Fibroblast of pulmonary artery (primary cell): ENCODE data around the gene POLR3B.

Experiments used
- DNase-seq: peaks from one replicate; pipeline ENCODE4 v3.0.0-alpha.2; 2010; ENCODE audit warnings: low read depth
- H3K4me3 ChIP-seq: replicated peaks from 2 replicates; pipeline ENCODE4 v1.5.1; 2011; ENCODE audit warnings: low read depth, mild to moderate bottlenecking, control low read depth, low read length, moderate library complexity
- TF ChIP-seq, protein P1 (sequence below): IDR thresholded peaks from 2 replicates; pipeline ENCODE4 v1.5.1; 2011; ENCODE audit warnings: mild to moderate bottlenecking, control low read depth, low read length, inconsistent platforms; ENCODE audit errors: missing control alignments

POLR3B gene

DNA sequence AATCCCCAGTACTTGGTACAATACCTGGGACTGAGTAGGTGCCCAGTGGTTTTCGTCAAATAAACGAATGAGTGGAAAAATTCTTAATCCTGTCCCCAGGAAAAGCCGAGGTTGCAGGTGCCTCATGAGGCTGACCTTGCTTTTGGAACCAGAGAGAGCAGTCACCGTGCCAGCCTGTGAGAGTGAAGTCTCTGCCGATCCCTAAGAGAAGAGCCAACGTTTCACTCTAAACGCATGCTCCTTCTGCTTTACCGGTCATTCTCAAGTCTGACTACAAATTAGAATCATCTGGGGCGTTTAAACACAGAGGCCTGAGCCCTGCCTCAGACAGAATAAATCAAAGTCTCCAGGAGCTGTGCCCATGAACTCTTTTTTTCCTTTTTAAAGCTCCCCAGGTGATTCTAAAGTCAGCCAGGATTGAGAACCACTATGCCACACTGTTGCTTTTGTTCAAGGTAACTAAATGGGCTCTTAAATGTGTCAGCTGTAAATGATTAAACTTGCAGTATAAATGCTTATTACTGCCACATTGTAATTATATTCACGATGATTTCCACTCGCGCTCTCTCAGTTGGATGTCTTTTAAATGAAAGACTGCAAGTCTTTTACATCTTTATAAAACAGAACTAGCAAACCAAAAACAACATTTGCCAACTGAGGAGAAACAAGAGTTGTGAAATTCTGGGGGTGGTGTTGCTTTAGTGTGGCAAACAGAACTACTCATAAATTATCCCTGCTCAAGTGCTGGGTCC is 28.1 kb upstream of the POLR3B start:
- no peak for DNase-seq

GRCh38 chr12:106331599-106331998 is 25.9 kb upstream of the POLR3B start:
- H3K4me3 ChIP-seq, result no peak overlapping the region
- TF ChIP-seq, protein P1, sequence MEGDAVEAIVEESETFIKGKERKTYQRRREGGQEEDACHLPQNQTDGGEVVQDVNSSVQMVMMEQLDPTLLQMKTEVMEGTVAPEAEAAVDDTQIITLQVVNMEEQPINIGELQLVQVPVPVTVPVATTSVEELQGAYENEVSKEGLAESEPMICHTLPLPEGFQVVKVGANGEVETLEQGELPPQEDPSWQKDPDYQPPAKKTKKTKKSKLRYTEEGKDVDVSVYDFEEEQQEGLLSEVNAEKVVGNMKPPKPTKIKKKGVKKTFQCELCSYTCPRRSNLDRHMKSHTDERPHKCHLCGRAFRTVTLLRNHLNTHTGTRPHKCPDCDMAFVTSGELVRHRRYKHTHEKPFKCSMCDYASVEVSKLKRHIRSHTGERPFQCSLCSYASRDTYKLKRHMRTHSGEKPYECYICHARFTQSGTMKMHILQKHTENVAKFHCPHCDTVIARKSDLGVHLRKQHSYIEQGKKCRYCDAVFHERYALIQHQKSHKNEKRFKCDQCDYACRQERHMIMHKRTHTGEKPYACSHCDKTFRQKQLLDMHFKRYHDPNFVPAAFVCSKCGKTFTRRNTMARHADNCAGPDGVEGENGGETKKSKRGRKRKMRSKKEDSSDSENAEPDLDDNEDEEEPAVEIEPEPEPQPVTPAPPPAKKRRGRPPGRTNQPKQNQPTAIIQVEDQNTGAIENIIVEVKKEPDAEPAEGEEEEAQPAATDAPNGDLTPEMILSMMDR, result no peak
- no peak for DNase-seq

More for the DNA sequence above, 28.1 kb upstream of the POLR3B start:
- TF ChIP-seq, protein P1, result no peak
- no peak overlapping the region for H3K4me3 ChIP-seq

- TF ChIP-seq, protein P1, result no peak
- no peak overlapping the region for H3K4me3 ChIP-seq
- no peak for DNase-seq
These were observed 25.0 kb upstream of the POLR3B start for GRCh38 chr12:106332536-106332935.

DNA sequence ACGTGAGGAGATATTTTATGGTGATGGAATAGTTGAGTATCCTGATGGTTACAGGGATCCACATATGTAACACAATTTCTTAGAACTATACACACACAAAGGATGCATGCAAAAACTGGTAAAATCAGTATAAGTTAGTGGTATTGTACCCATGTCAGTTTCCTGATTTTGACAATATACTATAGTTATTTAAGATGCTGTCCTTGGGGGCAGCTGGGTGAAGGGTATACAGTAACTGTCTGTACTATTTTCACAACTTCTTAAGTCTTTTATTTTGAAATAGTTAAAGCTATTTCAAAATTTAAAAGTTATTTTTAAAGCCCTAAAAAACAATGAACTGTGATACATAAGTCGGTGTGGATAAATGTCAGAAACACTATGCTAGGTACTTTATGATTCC is 24.5 kb upstream of the POLR3B start:
- TF ChIP-seq, protein P1, result no peak
- DNase-seq, result no peak
- H3K4me3 ChIP-seq, result no peak overlapping the region

DNA sequence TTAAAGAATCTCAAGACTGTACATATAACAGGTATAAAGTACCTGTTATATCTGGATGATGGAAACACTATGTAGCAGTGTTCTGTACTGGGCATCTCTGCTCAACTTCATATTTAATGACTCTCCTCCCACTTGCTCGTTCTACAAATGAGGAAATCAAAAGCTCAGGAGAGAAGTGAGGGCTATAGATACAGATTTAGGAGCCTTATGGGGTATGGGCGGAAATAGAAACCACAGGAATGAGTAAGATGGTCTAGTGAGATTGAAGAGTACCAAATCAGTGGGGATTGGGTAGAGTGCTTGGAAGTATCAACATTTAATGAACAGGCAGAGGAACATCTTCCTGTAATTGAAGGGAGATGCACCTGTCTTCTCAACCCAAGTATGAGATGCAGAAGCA is 23.8 kb upstream of the POLR3B start:
- DNase-seq, result no peak
- H3K4me3 ChIP-seq, result no peak overlapping the region
- TF ChIP-seq, protein P1, result no peak

DNA sequence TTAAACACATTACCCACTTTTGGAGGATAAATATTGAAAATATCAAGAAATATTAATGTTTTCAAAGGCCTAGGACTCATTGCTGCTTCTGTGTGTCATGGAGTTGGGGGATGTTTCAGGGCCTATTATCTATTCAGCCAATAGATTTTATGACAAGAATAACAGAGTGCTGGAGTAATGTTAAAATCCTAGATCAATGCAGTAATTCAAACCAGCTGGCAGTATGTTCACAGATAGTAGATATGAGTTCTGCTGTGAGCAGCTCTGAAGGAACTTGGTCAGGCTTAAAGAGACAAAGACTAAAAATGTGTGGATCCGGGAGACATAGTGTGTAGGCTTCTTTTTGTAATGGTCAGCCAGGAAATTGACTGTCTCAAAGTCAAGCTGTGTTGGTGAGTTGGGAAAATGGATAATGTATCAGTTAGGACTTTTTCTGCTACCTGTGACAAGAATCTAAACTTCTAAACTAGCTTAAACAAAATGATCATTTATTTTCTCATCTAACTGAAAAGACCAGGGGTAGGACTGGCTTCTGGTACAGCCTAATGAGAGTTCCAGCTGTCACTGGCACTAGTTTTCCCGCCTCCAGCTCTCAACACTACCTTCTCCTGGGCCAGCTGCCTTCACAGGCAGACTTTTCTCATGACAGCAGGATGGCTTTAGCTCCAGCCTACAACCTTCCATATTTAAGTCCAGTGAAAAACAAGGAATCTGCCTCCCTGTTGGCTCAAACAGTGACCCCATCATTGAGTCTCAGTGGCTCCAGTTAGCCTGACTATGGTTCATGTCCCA is 16.3 kb upstream of the POLR3B start:
- no peak for DNase-seq
- TF ChIP-seq, protein P1, result no peak
- H3K4me3 ChIP-seq, result no peak overlapping the region
